Measurements from ENCODE around the gene OIT3. TPM values are rescaled to one million over a fixed set of nuclear protein-coding genes. Genes with fewer than 3 reads are reported as not detected.
"Not testable (repeated sequence)": the region's sequence is repeated elsewhere in the genome, so short reads cannot be mapped to it uniquely, and the experiment has no call there.

OIT3 gene
- total RNA-seq, 1 donor from 2014 or later: 5.5 TPM

DNA sequence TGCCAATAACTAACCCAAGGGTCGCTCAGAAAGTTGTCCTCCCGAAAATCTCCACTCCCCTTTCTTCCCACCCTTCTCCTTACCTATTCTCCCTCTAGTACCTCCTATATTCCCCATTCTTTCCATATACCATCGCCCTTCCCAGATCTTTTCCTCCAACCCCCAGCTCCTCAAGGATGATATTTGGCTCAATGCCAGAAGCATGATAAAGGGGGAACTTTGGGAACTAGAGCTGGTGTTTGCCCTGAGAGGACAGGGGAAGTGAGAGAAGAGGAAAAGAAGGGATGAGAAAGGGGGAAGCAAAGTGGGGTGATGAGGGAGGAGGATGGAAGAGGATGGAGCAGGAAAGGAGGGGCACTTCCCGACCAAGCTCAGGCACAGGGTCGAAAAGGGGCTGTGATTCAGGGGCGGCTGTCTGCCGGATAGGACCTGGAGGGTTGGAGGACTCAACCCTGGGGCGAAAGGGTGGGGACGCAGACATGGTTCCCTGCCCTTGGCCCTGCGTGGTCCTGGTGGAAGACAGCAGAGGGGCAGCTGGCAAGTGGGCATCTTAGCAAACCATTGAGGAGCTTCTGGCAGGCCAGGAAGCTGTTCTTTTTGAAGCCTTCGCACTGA is 1.8 kb downstream of the OIT3 start:
- DNase-seq (ENCODE audit: low spot score): no peak
- peaks cover 3% of the 10 kb centered on the region for H3K36me3 Mint-ChIP-seq (ENCODE audit: low read depth, unreplicated experiment)
- peaks cover 15% of the 10 kb centered on the region for H3K4me1 Mint-ChIP-seq (ENCODE audit: unreplicated experiment)
- no peak overlapping the region for H3K27ac Mint-ChIP-seq (ENCODE audit: unreplicated experiment)
- H3K9me3 Mint-ChIP-seq (ENCODE audit: unreplicated experiment): no peaks in the 10 kb centered on the region
- H3K27me3 Mint-ChIP-seq (ENCODE audit: unreplicated experiment): no peaks in the 10 kb centered on the region
- H3K4me3 Mint-ChIP-seq (ENCODE audit: unreplicated experiment): no peak overlapping the region
- TF ChIP-seq, protein P1, sequence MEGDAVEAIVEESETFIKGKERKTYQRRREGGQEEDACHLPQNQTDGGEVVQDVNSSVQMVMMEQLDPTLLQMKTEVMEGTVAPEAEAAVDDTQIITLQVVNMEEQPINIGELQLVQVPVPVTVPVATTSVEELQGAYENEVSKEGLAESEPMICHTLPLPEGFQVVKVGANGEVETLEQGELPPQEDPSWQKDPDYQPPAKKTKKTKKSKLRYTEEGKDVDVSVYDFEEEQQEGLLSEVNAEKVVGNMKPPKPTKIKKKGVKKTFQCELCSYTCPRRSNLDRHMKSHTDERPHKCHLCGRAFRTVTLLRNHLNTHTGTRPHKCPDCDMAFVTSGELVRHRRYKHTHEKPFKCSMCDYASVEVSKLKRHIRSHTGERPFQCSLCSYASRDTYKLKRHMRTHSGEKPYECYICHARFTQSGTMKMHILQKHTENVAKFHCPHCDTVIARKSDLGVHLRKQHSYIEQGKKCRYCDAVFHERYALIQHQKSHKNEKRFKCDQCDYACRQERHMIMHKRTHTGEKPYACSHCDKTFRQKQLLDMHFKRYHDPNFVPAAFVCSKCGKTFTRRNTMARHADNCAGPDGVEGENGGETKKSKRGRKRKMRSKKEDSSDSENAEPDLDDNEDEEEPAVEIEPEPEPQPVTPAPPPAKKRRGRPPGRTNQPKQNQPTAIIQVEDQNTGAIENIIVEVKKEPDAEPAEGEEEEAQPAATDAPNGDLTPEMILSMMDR (IDR thresholded peaks at IDR 0.05; ENCODE audit: unreplicated experiment): no peak

DNA sequence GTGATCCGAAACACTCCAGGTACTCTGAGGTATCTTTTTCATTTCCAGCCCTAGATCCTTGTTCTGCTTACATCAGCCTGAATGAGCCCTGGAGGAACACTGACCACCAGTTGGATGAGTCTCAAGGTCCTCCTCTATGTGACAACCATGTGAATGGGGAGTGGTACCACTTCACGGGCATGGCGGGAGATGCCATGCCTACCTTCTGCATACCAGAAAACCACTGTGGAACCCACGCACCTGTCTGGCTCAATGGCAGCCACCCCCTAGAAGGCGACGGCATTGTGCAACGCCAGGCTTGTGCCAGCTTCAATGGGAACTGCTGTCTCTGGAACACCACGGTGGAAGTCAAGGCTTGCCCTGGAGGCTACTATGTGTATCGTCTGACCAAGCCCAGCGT is 5.1 kb downstream of the OIT3 start:
- H3K4me1 Mint-ChIP-seq (ENCODE audit: unreplicated experiment): peaks cover 7% of the 10 kb centered on the region
- H3K4me3 Mint-ChIP-seq (ENCODE audit: unreplicated experiment): no peak overlapping the region
- H3K27ac Mint-ChIP-seq (ENCODE audit: unreplicated experiment): no peak overlapping the region
- H3K27me3 Mint-ChIP-seq (ENCODE audit: unreplicated experiment): no peaks in the 10 kb centered on the region
- H3K9me3 Mint-ChIP-seq (ENCODE audit: unreplicated experiment): no peaks in the 10 kb centered on the region
- TF ChIP-seq, protein P1 (IDR thresholded peaks at IDR 0.05; ENCODE audit: unreplicated experiment): no peak
- peaks cover 3% of the 10 kb centered on the region for H3K36me3 Mint-ChIP-seq (ENCODE audit: low read depth, unreplicated experiment)
- DNase-seq (ENCODE audit: low spot score): no peak

DNA sequence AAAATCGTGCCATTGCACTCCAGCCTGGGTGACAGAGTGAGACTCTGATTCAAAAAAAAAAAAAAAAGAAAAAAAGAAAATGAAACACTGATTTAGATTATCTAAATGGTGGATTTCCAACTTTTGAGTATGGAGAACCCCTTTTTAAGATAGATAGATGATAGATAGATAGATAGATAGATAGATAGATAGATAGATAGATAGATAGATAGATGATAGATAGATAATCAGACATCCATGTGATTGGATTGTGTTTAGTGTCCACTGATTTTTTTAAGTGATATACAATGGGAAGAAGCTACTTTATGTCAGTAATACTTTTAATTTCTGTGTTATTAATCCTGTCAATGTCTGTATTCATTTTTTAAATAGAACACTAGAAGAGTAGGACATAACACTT is 6.0 kb downstream of the OIT3 start:
- no peak for DNase-seq (ENCODE audit: low spot score)
- peaks cover 1% of the 10 kb centered on the region for H3K27me3 Mint-ChIP-seq (ENCODE audit: unreplicated experiment)
- H3K4me3 Mint-ChIP-seq (ENCODE audit: unreplicated experiment): no peak overlapping the region
- TF ChIP-seq, protein P1 (IDR thresholded peaks at IDR 0.05; ENCODE audit: unreplicated experiment): no peak
- peaks cover 9% of the 10 kb centered on the region for H3K36me3 Mint-ChIP-seq (ENCODE audit: low read depth, unreplicated experiment)
- no peaks in the 10 kb centered on the region for H3K9me3 Mint-ChIP-seq (ENCODE audit: unreplicated experiment)
- H3K4me1 Mint-ChIP-seq (ENCODE audit: unreplicated experiment): no peaks in the 10 kb centered on the region
- no peak overlapping the region for H3K27ac Mint-ChIP-seq (ENCODE audit: unreplicated experiment)

DNA sequence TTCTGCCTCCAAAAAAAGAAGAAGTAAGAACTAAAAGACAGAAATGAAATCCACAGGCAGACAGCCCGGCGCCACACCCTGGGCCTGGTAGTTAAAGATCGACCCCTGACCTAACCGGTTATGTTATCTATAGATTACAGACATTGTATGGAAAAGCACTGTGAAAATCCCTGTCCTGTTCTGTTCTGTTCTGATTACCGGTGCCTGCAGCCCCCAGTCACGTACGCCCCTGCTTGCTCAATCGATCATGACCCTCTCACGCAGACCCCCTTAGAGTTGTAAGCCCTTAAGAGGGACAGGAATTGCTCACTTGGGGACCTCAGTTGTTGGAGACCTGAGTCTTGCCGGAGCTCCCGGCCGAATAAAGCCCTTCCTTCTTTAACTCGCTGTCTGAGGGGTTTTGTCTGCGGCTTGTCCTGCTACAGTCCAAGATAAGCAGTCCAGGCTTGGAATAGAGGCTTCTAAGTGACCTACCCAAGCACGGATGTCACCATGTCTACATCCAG is 10.5 kb downstream of the OIT3 start:
- H3K4me1 Mint-ChIP-seq (ENCODE audit: unreplicated experiment); H3K9me3 Mint-ChIP-seq (ENCODE audit: unreplicated experiment); H3K27ac Mint-ChIP-seq (ENCODE audit: unreplicated experiment); DNase-seq (ENCODE audit: low spot score); H3K27me3 Mint-ChIP-seq (ENCODE audit: unreplicated experiment); H3K36me3 Mint-ChIP-seq (ENCODE audit: low read depth, unreplicated experiment); H3K4me3 Mint-ChIP-seq (ENCODE audit: unreplicated experiment): not testable (repeated sequence)

DNA sequence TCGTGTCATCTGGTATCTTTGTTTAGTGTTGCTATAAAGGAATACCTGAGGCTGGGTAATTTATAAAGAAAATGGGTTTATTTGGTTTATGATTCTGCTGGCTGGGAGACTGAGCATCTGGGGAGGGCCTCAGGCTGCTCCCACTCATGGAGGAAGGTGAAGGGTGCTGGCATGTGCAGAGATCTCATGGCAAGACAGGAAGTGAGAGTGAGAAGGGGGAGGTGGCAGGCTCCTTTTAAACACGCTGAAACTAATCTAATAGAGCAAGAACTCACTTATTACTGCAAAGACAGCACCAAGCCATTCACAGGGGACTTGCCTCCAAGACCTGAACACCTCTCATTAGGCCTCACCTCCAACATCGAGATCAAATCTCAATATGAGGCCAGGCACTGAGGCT is 11.3 kb downstream of the OIT3 start:
- H3K27me3 Mint-ChIP-seq (ENCODE audit: unreplicated experiment): peaks cover 1% of the 10 kb centered on the region
- DNase-seq (ENCODE audit: low spot score): no peak
- no peak overlapping the region for H3K27ac Mint-ChIP-seq (ENCODE audit: unreplicated experiment)
- no peaks in the 10 kb centered on the region for H3K9me3 Mint-ChIP-seq (ENCODE audit: unreplicated experiment)
- TF ChIP-seq, protein P1 (IDR thresholded peaks at IDR 0.05; ENCODE audit: unreplicated experiment): no peak
- H3K4me3 Mint-ChIP-seq (ENCODE audit: unreplicated experiment): no peak overlapping the region
- peaks cover 9% of the 10 kb centered on the region for H3K36me3 Mint-ChIP-seq (ENCODE audit: low read depth, unreplicated experiment)
- no peaks in the 10 kb centered on the region for H3K4me1 Mint-ChIP-seq (ENCODE audit: unreplicated experiment)
